Stomach (tissue), 4 donors: Measurements from ENCODE around the gene INAFM2.

Experiments used
- EP300 ChIP-seq: sonication (generic); formaldehyde crosslinking; IDR thresholded peaks from one replicate; pipeline ENCODE4 v1.6.1; 2017; ENCODE audit warnings: antibody characterized with exemption
- TF ChIP-seq, protein P1 (sequence below), 7 experiments: fragments of 450-650 bp in 4 of 7; fragments of 200-600 bp in 3 of 7; sonication (generic) in 3 of 7; IDR thresholded peaks; one replicate each; pipeline ENCODE4 v1.5.1; 2016 to 2019; ENCODE audit warnings: antibody characterized with exemption in 7 of 7, control low read depth in 2 of 7, mild to moderate bottlenecking in 1 of 7

GRCh38 chr15:40293905-40294895, 29.3 kb upstream of the INAFM2 start:
- TF ChIP-seq, protein P1, sequence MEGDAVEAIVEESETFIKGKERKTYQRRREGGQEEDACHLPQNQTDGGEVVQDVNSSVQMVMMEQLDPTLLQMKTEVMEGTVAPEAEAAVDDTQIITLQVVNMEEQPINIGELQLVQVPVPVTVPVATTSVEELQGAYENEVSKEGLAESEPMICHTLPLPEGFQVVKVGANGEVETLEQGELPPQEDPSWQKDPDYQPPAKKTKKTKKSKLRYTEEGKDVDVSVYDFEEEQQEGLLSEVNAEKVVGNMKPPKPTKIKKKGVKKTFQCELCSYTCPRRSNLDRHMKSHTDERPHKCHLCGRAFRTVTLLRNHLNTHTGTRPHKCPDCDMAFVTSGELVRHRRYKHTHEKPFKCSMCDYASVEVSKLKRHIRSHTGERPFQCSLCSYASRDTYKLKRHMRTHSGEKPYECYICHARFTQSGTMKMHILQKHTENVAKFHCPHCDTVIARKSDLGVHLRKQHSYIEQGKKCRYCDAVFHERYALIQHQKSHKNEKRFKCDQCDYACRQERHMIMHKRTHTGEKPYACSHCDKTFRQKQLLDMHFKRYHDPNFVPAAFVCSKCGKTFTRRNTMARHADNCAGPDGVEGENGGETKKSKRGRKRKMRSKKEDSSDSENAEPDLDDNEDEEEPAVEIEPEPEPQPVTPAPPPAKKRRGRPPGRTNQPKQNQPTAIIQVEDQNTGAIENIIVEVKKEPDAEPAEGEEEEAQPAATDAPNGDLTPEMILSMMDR (IDR thresholded peaks at IDR 0.05): no peak
- TF ChIP-seq EP300: no peak
